Lower leg skin (tissue), 3 donors: ENCODE data around the gene C1orf198.

Source experiments
- POLR2A ChIP-seq, 2 donors: fragments of 450-650 bp; IDR thresholded peaks; one replicate each; pipeline ENCODE4 v1.6.1; 2016 to 2017; ENCODE audit warnings: antibody characterized with exemption in 2 of 2, mild to moderate bottlenecking in 1 of 2, moderate library complexity in 1 of 2
- TF ChIP-seq, protein P1 (sequence below), 3 donors: fragments of 450-650 bp; IDR thresholded peaks; one replicate each; pipeline ENCODE4 v1.5.1; 2016; ENCODE audit warnings: antibody characterized with exemption in 3 of 3, mild to moderate bottlenecking in 3 of 3, moderate library complexity in 2 of 3

DNA sequence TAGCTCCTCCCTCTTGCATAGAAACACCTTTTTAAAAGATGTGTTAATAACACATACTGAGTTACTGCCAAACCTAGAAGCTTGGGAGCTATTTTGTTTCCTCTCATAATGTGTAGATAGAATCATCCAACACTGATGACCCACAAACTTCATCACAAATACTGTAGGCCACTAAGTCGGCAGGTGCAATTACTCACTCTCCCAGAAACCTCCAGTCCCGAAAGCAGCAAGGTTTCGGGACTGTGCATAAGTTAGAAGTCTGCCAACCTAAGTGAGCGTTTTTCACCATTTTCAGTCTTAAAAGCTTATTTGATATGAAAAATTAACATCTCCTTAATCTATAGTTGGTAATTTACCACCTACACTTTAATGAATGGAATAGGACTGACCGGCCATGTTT, 32.0 kb downstream of the C1orf198 start:
- TF ChIP-seq, protein P1, sequence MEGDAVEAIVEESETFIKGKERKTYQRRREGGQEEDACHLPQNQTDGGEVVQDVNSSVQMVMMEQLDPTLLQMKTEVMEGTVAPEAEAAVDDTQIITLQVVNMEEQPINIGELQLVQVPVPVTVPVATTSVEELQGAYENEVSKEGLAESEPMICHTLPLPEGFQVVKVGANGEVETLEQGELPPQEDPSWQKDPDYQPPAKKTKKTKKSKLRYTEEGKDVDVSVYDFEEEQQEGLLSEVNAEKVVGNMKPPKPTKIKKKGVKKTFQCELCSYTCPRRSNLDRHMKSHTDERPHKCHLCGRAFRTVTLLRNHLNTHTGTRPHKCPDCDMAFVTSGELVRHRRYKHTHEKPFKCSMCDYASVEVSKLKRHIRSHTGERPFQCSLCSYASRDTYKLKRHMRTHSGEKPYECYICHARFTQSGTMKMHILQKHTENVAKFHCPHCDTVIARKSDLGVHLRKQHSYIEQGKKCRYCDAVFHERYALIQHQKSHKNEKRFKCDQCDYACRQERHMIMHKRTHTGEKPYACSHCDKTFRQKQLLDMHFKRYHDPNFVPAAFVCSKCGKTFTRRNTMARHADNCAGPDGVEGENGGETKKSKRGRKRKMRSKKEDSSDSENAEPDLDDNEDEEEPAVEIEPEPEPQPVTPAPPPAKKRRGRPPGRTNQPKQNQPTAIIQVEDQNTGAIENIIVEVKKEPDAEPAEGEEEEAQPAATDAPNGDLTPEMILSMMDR (IDR thresholded peaks at IDR 0.05), result no peak
- no peak for TF ChIP-seq POLR2A (IDR thresholded peaks at IDR 0.05)
